B cell (primary cell): ENCODE results near the gene RAD9A.

Experiments used
- EZH2 ChIP-seq: IDR thresholded peaks from 2 replicates; pipeline ENCODE4 v1.6.1; 2012; ENCODE audit warnings: borderline replicate concordance, low read depth, mild to moderate bottlenecking, moderate library complexity, low read length; ENCODE audit not compliant: insufficient read depth, poor library complexity, severe bottlenecking
- TF ChIP-seq, protein P1 (sequence below): fragments of 200-600 bp; IDR thresholded peaks from one replicate; pipeline ENCODE4 v1.8.0; 2022; ENCODE audit warnings: antibody characterized with exemption, mild to moderate bottlenecking

DNA sequence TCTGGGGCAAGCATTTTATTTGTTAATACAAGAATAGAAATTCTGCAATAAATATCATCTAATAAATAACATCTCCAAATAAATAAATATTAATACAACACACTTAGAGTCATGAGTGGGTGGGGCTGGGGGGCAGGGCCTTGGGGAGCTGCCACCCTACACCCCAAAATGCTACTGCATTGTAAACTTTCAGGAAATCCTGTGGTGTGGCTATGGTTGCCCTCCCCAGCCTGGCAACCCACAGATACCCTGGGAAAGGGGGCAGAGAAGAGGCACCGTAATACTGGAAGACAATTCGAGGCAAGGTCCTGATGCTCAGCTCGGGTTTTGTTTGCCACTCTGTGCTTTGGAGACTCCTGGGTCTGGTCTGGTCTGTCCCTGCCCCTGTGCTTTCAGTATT lies 27.6 kb upstream of the RAD9A start:
- TF ChIP-seq EZH2: no peak
- TF ChIP-seq, protein P1, sequence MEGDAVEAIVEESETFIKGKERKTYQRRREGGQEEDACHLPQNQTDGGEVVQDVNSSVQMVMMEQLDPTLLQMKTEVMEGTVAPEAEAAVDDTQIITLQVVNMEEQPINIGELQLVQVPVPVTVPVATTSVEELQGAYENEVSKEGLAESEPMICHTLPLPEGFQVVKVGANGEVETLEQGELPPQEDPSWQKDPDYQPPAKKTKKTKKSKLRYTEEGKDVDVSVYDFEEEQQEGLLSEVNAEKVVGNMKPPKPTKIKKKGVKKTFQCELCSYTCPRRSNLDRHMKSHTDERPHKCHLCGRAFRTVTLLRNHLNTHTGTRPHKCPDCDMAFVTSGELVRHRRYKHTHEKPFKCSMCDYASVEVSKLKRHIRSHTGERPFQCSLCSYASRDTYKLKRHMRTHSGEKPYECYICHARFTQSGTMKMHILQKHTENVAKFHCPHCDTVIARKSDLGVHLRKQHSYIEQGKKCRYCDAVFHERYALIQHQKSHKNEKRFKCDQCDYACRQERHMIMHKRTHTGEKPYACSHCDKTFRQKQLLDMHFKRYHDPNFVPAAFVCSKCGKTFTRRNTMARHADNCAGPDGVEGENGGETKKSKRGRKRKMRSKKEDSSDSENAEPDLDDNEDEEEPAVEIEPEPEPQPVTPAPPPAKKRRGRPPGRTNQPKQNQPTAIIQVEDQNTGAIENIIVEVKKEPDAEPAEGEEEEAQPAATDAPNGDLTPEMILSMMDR: no peak
